CD4-positive, alpha-beta T cell (primary cell): Measurements from ENCODE around the gene COPA. TPM values are rescaled to one million over a fixed set of nuclear protein-coding genes. Genes with fewer than 3 reads are reported as not detected.

Experiments used
- ATAC-seq: fragments of 200-7000 bp; cut with Tn5 transposase; one replicate; pipeline ENCODE4 v1.10.0; 2022; ENCODE audit warnings: mild to moderate bottlenecking; ENCODE audit not compliant: poor library complexity
- CTCF ChIA-PET: fragments of 350-600 bp; sonication (Branson Sonifier 250); formaldehyde crosslinking; loops from one replicate; lab custom pipeline; 2021; ENCODE audit warnings: antibody characterized with exemption, inconsistent platforms; lab: Charles Lee
- POLR2A ChIA-PET: fragments of 350-600 bp; sonication (Branson Sonifier 250); formaldehyde crosslinking; loops from one replicate; lab custom pipeline; 2021; ENCODE audit warnings: antibody characterized with exemption, inconsistent platforms; lab: Charles Lee
- DNase-seq, 14 experiments: peaks; one replicate each; pipeline ENCODE4 v3.0.0-alpha.2; 2013 to 2020; ENCODE audit warnings: mixed read lengths in 2 of 14
- H3K27ac ChIP-seq, 2 donors: one replicate each; pipeline versions ENCODE4 v1.5.1 to v1.7.0; 2013; ENCODE audit warnings: low read length in 2 of 2, low read depth in 1 of 2, mild to moderate bottlenecking in 1 of 2
- H3K27me3 ChIP-seq, 2 experiments: 1 replicate in 1 of 2; 2 replicates in 1 of 2; pipeline versions ENCODE4 v1.6.1 to v1.7.0; 2013; ENCODE audit warnings: low read length in 2 of 2, control low read depth in 1 of 2, mild to moderate bottlenecking in 1 of 2, moderate library complexity in 1 of 2; ENCODE audit not compliant: insufficient read depth in 2 of 2, control insufficient read depth in 1 of 2
- H3K36me3 ChIP-seq: one replicate; pipeline ENCODE4 v1.6.1; 2013; ENCODE audit warnings: low read length, control low read depth; ENCODE audit not compliant: insufficient read depth
- H3K4me1 ChIP-seq: one replicate; pipeline ENCODE4 v1.6.1; 2013; ENCODE audit warnings: low read length, control low read depth; ENCODE audit not compliant: insufficient read depth
- H3K4me3 ChIP-seq: one replicate; pipeline ENCODE4 v1.5.1; 2013; ENCODE audit warnings: mild to moderate bottlenecking, low read length, moderate library complexity
- H3K9me3 ChIP-seq, 2 experiments: 1 replicate in 1 of 2; 2 replicates in 1 of 2; pipeline versions ENCODE4 v1.6.1 to v1.7.0; 2013; ENCODE audit warnings: low read length in 2 of 2, mild to moderate bottlenecking in 2 of 2, control low read depth in 1 of 2, moderate library complexity in 1 of 2; ENCODE audit not compliant: control insufficient read depth in 1 of 2, insufficient read depth in 1 of 2
- H3K27ac Mint-ChIP-seq: one replicate; pipeline ENCODE4 v1.8.0; 2020; ENCODE audit warnings: mixed read lengths
- H3K27me3 Mint-ChIP-seq: one replicate; pipeline ENCODE4 v1.8.0; 2021; ENCODE audit warnings: mixed read lengths
- H3K36me3 Mint-ChIP-seq: one replicate; pipeline ENCODE4 v1.8.0; 2021; ENCODE audit warnings: low read depth, mixed read lengths
- H3K4me1 Mint-ChIP-seq: one replicate; pipeline ENCODE4 v1.8.0; 2021; ENCODE audit warnings: low read depth, mixed read lengths
- H3K4me3 Mint-ChIP-seq: one replicate; pipeline ENCODE4 v1.8.0; 2020; ENCODE audit warnings: mild to moderate bottlenecking, mixed read lengths
- H3K9me3 Mint-ChIP-seq: one replicate; pipeline ENCODE4 v1.8.0; 2020; ENCODE audit warnings: mixed read lengths
- intact Hi-C, 2 experiments: fragments of 100-400 bp; cut with DNase I in 1 of 2; cut with micrococcal nuclease in 1 of 2; formaldehyde crosslinking; loops; one replicate each; pipeline versions ENCODE4 v1.15.1 to v1.9.0; 2023 to 2025; cut with DNase I, micrococcal nuclease
- total RNA-seq, 174 experiments: library from RNA in 2 of 174; stranded (reverse) in 2 of 174; gene quantifications; one replicate each; pipeline ENCODE4 v1.2.3 and lab custom pipeline; 2021 to 2026
- TF ChIP-seq, protein P1 (sequence below): fragments of 200-600 bp; IDR thresholded peaks from one replicate; pipeline ENCODE4 v1.8.0; 2022; ENCODE audit warnings: antibody characterized with exemption, mild to moderate bottlenecking

Gene COPA
- total RNA-seq, 2 experiments from 2014 or later, result 95.0 to 107 TPM

DNA sequence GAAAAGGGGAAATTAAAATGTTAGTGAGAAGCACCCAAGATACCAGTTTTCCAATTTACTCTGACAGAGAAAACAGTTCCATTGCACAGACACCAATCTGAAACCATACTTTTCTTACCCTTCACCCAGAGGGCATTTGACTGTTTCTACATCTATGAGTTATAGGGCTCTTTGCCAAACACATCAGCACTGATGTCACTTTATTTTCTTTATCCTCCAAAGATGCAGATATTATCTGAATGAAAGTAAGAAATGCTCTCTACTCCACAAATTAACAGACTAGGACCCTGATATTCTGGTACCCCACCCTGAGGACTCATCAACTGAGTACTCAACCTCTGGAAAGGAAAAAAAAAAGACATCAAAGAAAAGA lies 33.9 kb downstream of the COPA start:
- no peaks in the 10 kb centered on the region for H3K9me3 Mint-ChIP-seq
- no peak for ATAC-seq

DNA sequence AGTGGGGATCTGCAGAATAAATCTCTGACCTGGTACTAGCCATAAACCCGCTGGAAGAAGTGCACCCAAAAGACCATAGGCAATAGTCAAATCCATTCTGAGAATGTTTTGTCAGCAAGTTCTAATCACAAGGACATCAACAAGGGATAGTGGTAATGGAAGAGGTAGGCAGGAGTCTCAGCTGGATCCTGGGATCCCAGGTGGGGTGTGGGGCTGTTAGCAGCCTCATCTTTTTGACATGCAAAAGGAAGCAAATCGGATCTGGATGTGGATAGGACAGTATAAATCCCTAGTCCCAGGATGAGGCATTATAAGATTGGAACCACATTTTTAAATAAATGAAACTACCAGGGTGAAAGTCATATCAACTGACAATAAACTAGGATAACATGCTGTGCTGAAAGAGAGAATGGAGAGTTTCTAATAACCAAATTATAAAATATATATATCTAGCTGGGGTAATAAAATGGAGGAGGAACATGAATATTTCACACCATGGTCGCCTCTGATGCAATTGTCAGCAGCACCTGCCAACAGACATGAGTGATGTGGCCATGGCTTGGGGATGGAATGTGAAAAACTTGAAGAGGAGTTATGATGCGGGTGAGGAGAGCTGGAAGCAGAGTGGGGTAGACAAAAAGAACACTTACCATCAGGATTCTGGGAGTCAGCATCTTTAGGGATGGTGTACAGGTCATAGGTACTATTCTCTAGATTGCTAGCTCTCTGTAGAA lies 34.4 kb downstream of the COPA start:
- Mint-ChIP-seq H3K4me3 (no peak overlapping the region), H3K36me3 (peaks cover 91% of the 10 kb centered on the region), H3K27ac (no peak overlapping the region), H3K4me1 (no peaks in the 10 kb centered on the region), H3K27me3 (no peaks in the 10 kb centered on the region), H3K9me3 (no peaks in the 10 kb centered on the region)
- ChIA-PET CTCF (interaction anchor here (3.7 kb wide), 1 partner anchor 17 kb away, joined by 11 read pairs; no protein-coding TSS in a partner anchor), POLR2A (interaction anchor here (0.6 to 1.0 kb wide), 2 partner anchors 18 to 1557 kb away, joined by 3 to 5 read pairs; no protein-coding TSS in a partner anchor)
- Histone ChIP-seq H3K4me3 (no peak overlapping the region), H3K27ac (no peak overlapping the region), H3K36me3 (peaks cover 95% of the 10 kb centered on the region), H3K27me3 (no peaks in the 10 kb centered on the region), H3K9me3 (no peaks in the 10 kb centered on the region), H3K4me1 (no peaks in the 10 kb centered on the region)
- intact Hi-C loops, result no loop called here
- DNase-seq (no peak), ATAC-seq (no peak)
- TF ChIP-seq, protein P1, sequence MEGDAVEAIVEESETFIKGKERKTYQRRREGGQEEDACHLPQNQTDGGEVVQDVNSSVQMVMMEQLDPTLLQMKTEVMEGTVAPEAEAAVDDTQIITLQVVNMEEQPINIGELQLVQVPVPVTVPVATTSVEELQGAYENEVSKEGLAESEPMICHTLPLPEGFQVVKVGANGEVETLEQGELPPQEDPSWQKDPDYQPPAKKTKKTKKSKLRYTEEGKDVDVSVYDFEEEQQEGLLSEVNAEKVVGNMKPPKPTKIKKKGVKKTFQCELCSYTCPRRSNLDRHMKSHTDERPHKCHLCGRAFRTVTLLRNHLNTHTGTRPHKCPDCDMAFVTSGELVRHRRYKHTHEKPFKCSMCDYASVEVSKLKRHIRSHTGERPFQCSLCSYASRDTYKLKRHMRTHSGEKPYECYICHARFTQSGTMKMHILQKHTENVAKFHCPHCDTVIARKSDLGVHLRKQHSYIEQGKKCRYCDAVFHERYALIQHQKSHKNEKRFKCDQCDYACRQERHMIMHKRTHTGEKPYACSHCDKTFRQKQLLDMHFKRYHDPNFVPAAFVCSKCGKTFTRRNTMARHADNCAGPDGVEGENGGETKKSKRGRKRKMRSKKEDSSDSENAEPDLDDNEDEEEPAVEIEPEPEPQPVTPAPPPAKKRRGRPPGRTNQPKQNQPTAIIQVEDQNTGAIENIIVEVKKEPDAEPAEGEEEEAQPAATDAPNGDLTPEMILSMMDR, result no peak

More for the DNA sequence above, 33.9 kb downstream of the COPA start:
- H3K36me3 Mint-ChIP-seq, result peaks cover 93% of the 10 kb centered on the region
- H3K27me3 ChIP-seq, result no peaks in the 10 kb centered on the region
- no peaks in the 10 kb centered on the region for H3K4me1 Mint-ChIP-seq
- TF ChIP-seq, protein P1, result no peak
- no peak overlapping the region for H3K27ac Mint-ChIP-seq
- DNase-seq, result no peak
- ChIA-PET POLR2A (no interaction called here), CTCF (interaction anchor here (1.1 to 3.7 kb wide), 2 partner anchors 18 kb away, joined by 3 to 11 read pairs; no protein-coding TSS in a partner anchor)
- no peak overlapping the region for H3K4me3 Mint-ChIP-seq
- no peak overlapping the region for H3K4me3 ChIP-seq
- no peaks in the 10 kb centered on the region for H3K9me3 ChIP-seq
- no peak overlapping the region for H3K27ac ChIP-seq
- peaks cover 95% of the 10 kb centered on the region for H3K36me3 ChIP-seq
- no peaks in the 10 kb centered on the region for H3K4me1 ChIP-seq
- intact Hi-C loops, result no loop called here
- H3K27me3 Mint-ChIP-seq, result no peaks in the 10 kb centered on the region

DNA sequence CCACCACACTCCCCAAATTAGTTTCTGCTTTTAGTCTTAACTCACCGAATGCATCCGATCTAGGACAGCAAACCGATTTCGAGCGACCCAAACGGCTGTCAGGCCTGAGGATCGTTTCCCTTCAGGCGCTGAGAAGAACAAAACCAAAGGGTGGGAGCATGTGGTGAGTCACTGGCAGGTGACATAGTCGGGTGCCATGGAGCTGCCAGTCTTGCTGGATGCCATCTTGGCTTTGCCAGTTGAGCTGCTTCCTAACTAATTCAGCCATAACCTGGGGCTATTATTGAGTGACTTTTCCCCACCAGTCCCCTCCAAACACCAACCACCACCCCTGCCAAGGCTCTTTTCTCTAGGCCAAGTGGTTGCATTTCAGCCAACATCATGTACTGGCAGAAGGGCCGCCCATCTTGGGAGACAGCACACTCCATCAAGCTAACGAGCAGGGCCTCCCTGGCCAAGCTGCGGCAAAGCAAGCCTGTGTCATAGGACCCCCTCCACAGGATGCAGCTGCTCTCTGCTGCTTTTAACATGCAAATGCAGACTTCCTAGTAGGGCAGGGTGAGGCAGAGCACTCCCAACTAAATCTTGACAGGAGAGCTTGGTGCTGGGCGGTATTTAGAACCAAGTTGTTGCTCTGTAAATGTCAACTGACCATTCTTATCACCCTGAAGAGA lies 35.8 kb downstream of the COPA start:
- Histone ChIP-seq H3K27ac (no peak overlapping the region), H3K4me3 (no peak overlapping the region), H3K4me1 (no peaks in the 10 kb centered on the region), H3K9me3 (no peaks in the 10 kb centered on the region), H3K36me3 (peaks cover 93% of the 10 kb centered on the region), H3K27me3 (no peaks in the 10 kb centered on the region)
- CTCF ChIA-PET, result interaction anchor here (3.7 kb wide), 1 partner anchor 16 kb away, joined by 11 read pairs; no protein-coding TSS in a partner anchor
- no peaks in the 10 kb centered on the region for H3K27me3 Mint-ChIP-seq
- no peak overlapping the region for H3K4me3 Mint-ChIP-seq
- DNase-seq (no peak), ATAC-seq (no peak)
- POLR2A ChIA-PET, result no interaction called here
- H3K27ac Mint-ChIP-seq, result no peak overlapping the region
- no peaks in the 10 kb centered on the region for H3K4me1 Mint-ChIP-seq
- no peaks in the 10 kb centered on the region for H3K9me3 Mint-ChIP-seq
- intact Hi-C loops, result no loop called here
- TF ChIP-seq, protein P1, result no peak
- H3K36me3 Mint-ChIP-seq, result peaks cover 86% of the 10 kb centered on the region
